ENCODE measurements around the gene CIB4. TPM values are rescaled to one million over a fixed set of nuclear protein-coding genes. Genes with fewer than 3 reads are reported as not detected.

The CIB4 gene
- total RNA-seq, result not detected in 2 replicates

DNA sequence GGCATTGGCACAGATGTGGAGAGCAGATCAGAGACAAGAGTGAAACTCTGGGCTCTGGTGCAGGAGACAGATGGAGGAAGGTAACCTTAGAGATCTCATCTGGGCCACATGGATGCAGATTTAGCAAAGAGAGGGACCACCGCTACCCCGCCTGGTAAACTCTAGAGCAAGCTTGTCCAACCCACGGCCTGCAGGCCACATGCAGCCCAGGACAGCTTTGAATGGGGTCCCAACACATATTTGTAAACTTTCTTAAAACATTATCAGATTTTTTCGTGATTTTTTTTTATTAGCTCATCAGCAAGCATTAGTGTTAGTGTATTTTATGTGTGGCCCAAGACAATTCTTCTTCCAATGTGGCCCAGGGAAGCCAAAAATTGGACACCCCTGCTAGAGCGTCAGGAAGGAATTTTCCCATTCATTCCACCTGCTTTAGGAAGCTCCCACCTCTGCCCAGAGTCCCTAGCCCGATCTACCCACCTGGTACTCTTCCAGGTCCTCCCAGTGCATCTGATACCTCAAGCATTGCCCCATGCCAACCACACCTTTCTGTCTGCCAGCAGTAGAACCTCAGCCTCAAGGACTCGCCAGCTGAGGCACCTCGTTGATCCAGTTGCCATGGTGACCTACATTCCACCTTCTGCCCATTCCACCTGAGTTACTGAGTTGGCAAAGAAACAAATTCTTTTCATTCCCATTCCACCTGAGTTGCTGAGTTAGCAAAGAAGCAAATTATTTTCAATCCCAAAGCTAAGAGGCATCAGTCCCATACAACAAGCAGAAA, at the start of gene CIB4:
Gene CIB4, minus strand, starts transcription at position 586 of the 784 bp plus-strand sequence. Its CDS starts 52 bp downstream, at position 534.
- DNase-seq (ENCODE audit: low read depth), result peak; percentile 23
- no peak for TF ChIP-seq CTCF (conservative IDR thresholded peaks at IDR 0.05; ENCODE audit: low read depth, low read length)
- H3K4me3 ChIP-seq (ENCODE audit: low read depth, low read length), result no peak within 1 kb of the TSS

GRCh38 chr2:26687801-26688200, 46.6 kb upstream of the CIB4 start:
- no peak for TF ChIP-seq CTCF (conservative IDR thresholded peaks at IDR 0.05; ENCODE audit: low read depth, low read length)
- no peak overlapping the region for H3K4me3 ChIP-seq (ENCODE audit: low read depth, low read length)
- DNase-seq (ENCODE audit: low read depth), result no peak

DNA sequence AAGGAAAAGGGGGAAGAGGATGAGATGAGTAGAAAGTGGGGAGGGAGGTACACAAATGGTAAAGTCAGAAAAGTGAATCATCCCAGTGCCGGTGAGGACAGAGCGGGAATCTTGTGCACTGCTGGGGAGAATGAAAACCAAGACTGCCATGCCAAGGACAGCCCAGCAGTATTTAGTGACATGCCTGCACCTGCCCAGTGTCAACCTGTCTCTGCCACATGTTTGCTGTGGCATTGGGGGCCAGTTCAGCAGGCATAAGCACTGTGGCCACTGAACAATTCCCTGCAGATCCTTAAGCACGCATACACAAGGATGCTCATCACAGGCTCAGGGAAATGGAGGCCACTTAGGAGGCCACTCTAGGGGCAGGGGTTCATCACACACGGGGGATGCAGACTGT, 46.2 kb upstream of the CIB4 start:
- no peak overlapping the region for H3K4me3 ChIP-seq (ENCODE audit: low read depth, low read length)
- TF ChIP-seq CTCF (conservative IDR thresholded peaks at IDR 0.05; ENCODE audit: low read depth, low read length), result no peak
- DNase-seq (ENCODE audit: low read depth), result no peak

DNA sequence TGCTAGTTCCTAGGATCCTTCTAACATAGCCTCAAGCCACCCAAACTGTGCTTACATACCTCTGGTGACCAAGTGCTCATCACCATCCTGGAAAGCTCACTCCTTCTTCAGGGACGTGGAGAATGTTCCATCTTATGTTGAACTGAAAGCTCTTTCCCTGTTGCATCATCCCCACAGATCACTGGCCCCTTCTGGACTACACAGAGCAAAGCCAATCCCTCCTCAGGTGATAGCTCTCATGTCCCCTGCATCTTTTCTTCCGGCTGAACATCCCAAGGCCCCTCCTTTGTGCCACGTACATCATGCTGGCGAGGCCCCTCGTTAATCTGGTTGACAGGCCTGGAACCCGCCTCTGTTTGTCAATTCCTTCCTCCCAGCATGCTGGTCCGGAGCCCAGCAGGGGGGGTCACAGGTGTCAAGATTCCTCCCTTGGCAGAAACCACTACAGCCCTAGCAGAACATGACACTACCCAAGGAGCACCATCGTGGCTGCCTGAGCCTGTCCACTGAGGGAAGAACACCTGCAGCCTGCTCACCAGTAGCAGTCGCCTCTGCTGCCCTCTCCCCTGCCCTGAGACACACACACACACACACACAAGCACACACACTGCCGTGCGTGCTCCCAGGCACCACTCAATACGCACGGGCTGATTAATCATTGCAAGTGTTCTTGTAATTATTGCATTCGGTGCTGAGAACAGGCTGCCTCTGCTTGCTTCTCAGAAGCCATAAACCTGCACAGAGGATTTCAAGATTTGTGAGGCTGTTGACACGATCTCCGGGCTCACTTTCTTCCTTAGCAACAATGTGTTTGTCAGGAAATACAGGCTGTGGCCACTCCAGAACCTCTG, 45.0 kb upstream of the CIB4 start:
- H3K4me3 ChIP-seq (ENCODE audit: low read depth, low read length), result no peak overlapping the region
- TF ChIP-seq CTCF (conservative IDR thresholded peaks at IDR 0.05; ENCODE audit: low read depth, low read length), result peak; percentile 4
- peak; percentile 89 for DNase-seq (ENCODE audit: low read depth)

DNA sequence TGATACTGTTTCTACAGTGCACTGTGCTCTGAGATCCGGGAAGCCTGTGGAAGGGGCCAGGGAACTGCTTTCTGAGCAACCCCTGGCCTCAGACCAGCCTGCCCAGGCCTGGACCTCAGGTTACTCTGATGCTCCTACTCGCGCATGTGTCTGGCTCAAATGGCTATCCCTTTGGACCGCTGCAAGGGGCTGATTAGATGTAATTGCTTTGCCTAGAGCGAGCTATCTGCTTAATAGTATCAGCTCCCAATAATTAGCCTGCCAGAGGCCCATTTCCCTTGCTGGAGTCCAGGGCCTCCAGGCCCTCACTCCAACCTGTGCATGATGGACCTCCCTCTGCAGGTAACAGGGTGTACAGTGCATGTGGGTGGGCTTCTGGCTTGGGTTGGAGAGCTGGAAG, 44.2 kb upstream of the CIB4 start:
- no peak overlapping the region for H3K4me3 ChIP-seq (ENCODE audit: low read depth, low read length)
- DNase-seq (ENCODE audit: low read depth), result no peak
- no peak for TF ChIP-seq CTCF (conservative IDR thresholded peaks at IDR 0.05; ENCODE audit: low read depth, low read length)

- H3K4me3 ChIP-seq (ENCODE audit: low read depth, low read length), result no peak overlapping the region
- no peak for DNase-seq (ENCODE audit: low read depth)
- no peak for TF ChIP-seq CTCF (conservative IDR thresholded peaks at IDR 0.05; ENCODE audit: low read depth, low read length)
These were observed 42.4 kb upstream of the CIB4 start for GRCh38 chr2:26683583-26683982.
